Mammary epithelial cell (primary cell): ENCODE data around the gene COL4A4.

Experiments
- CTCF ChIP-seq, 2 donors: IDR thresholded peaks in 1 of 2; conservative IDR thresholded peaks in 1 of 2; 2 replicates each; pipeline ENCODE4 v1.5.1; 2011 to 2012; ENCODE audit warnings: inconsistent platforms in 2 of 2, low read length in 2 of 2, mild to moderate bottlenecking in 2 of 2, control low read depth in 1 of 2, low read depth in 1 of 2; ENCODE audit not compliant: insufficient read depth in 1 of 2; ENCODE audit errors: extremely low read depth in 1 of 2
- EZH2 ChIP-seq: IDR thresholded peaks from 2 replicates; pipeline ENCODE4 v1.6.1; 2012; ENCODE audit warnings: low read length, inconsistent platforms, borderline replicate concordance

GRCh38 chr2:226981791-226982326, 182.1 kb downstream of the COL4A4 start:
- TF ChIP-seq CTCF (conservative IDR thresholded peaks at IDR 0.05 in 1 of 2, IDR thresholded peaks at IDR 0.05 in 1 of 2; ENCODE audit: extremely low read depth in 1 of 2, insufficient read depth in 1 of 2, low read depth in 1 of 2, low read length in 2 of 2) (no peak), EZH2 (no peak)
